HG03025 (cell line): ENCODE measurements around the gene PRIM2.
"Not testable (repeated sequence)": the region's sequence is repeated elsewhere in the genome, so short reads cannot be mapped to it uniquely, and the experiment has no call there.

ENCODE experiments used
- ATAC-seq: cut with Tn5 transposase; IDR thresholded peaks from one replicate; pipeline ENCODE4 v1.9.1; 2021; ENCODE audit warnings: mild to moderate bottlenecking, moderate library complexity; ENCODE audit not compliant: unreplicated experiment, low FRiP score

Gene PRIM2

GRCh38 chr6:57488551-57488950 lies 171.1 kb downstream of the PRIM2 start:
- ATAC-seq, result not testable (repeated sequence)

- not testable (repeated sequence) for ATAC-seq
Measured at GRCh38 chr6:57489887-57490286, 172.5 kb downstream of the PRIM2 start.

- not testable (repeated sequence) for ATAC-seq
Measured at GRCh38 chr6:57491795-57492194, 174.4 kb downstream of the PRIM2 start.

- not testable (repeated sequence) for ATAC-seq
Measured at GRCh38 chr6:57496251-57496650, 178.8 kb downstream of the PRIM2 start.

GRCh38 chr6:57500368-57501021 lies 183.1 kb downstream of the PRIM2 start:
- ATAC-seq, result not testable (repeated sequence)

GRCh38 chr6:57502387-57502786 lies 185.0 kb downstream of the PRIM2 start:
- not testable (repeated sequence) for ATAC-seq

GRCh38 chr6:57505251-57505650 lies 187.8 kb downstream of the PRIM2 start:
- not testable (repeated sequence) for ATAC-seq

GRCh38 chr6:57510390-57510789 lies 193.0 kb downstream of the PRIM2 start:
- not testable (repeated sequence) for ATAC-seq

GRCh38 chr6:57515171-57515570 lies 197.7 kb downstream of the PRIM2 start:
- ATAC-seq, result not testable (repeated sequence)

GRCh38 chr6:57515845-57516244 lies 198.4 kb downstream of the PRIM2 start:
- ATAC-seq, result not testable (repeated sequence)

- not testable (repeated sequence) for ATAC-seq
Measured at GRCh38 chr6:57516776-57517175, 199.3 kb downstream of the PRIM2 start.

GRCh38 chr6:57519198-57519597 lies 201.8 kb downstream of the PRIM2 start:
- ATAC-seq, result not testable (repeated sequence)

- ATAC-seq, result not testable (repeated sequence)
Measured at GRCh38 chr6:57521085-57521484, 203.7 kb downstream of the PRIM2 start.

GRCh38 chr6:57523221-57523620 lies 205.8 kb downstream of the PRIM2 start:
- not testable (repeated sequence) for ATAC-seq

- not testable (repeated sequence) for ATAC-seq
Measured at GRCh38 chr6:57529755-57530154, 212.3 kb downstream of the PRIM2 start.

- not testable (repeated sequence) for ATAC-seq
Measured at GRCh38 chr6:57532660-57533059, 215.2 kb downstream of the PRIM2 start.

GRCh38 chr6:57535121-57535520 lies 217.7 kb downstream of the PRIM2 start:
- ATAC-seq, result not testable (repeated sequence)

GRCh38 chr6:57535994-57536393 lies 218.6 kb downstream of the PRIM2 start:
- not testable (repeated sequence) for ATAC-seq

GRCh38 chr6:57537916-57538315 lies 220.5 kb downstream of the PRIM2 start:
- ATAC-seq, result not testable (repeated sequence)

- ATAC-seq, result not testable (repeated sequence)
Measured at GRCh38 chr6:57551961-57552360, 234.5 kb downstream of the PRIM2 start.

GRCh38 chr6:57557855-57558254 lies 240.4 kb downstream of the PRIM2 start:
- not testable (repeated sequence) for ATAC-seq

GRCh38 chr6:57559170-57559569 lies 241.7 kb downstream of the PRIM2 start:
- not testable (repeated sequence) for ATAC-seq
